ENCODE results near the gene PRR36.

- TF ChIP-seq CTCF (IDR thresholded peaks at IDR 0.05): no peak
- TF ChIP-seq EP300 (IDR thresholded peaks at IDR 0.05; ENCODE audit: low read depth): no peak
Observed at GRCh38 chr19:7874897-7875273, 695 bp upstream of the PRR36 start.
